GM12891 (cell line): Measurements from ENCODE around the gene ACVR1.

Source experiments
- PAX5 ChIP-seq: IDR thresholded peaks from 2 replicates; pipeline ENCODE4 v1.6.1; 2011; ENCODE audit warnings: low read length, moderate library complexity, mild to moderate bottlenecking; ENCODE audit not compliant: insufficient read depth, severe bottlenecking
- POLR2A ChIP-seq: IDR thresholded peaks from 2 replicates; pipeline ENCODE4 v1.6.1; 2011; ENCODE audit warnings: low read depth, low read length, control low read depth
- POLR2AphosphoS5 ChIP-seq: IDR thresholded peaks from 2 replicates; pipeline ENCODE4 v1.6.1; 2011; ENCODE audit warnings: low read depth, low read length, control low read depth
- POU2F2 ChIP-seq: IDR thresholded peaks from 2 replicates; pipeline ENCODE4 v1.6.1; 2011; ENCODE audit warnings: low read depth, mild to moderate bottlenecking, control low read depth, low read length, moderate library complexity
- SPI1 ChIP-seq: IDR thresholded peaks from 2 replicates; pipeline ENCODE4 v1.6.1; 2011; ENCODE audit warnings: low read depth, low read length, control low read depth
- TAF1 ChIP-seq: IDR thresholded peaks from 2 replicates; pipeline ENCODE4 v1.6.1; 2011; ENCODE audit warnings: low read depth, low read length, control low read depth

GRCh38 chr2:157789933-157790511 is 86.1 kb downstream of the ACVR1 start:
- TF ChIP-seq POLR2A (no peak), POLR2AphosphoS5 (no peak), POU2F2 (no peak), TAF1 (no peak), SPI1 (no peak), PAX5 (no peak)
